Karpas-422 (cell line): ENCODE data around the gene FOXE3. TPM values are rescaled to one million over a fixed set of nuclear protein-coding genes. Genes with fewer than 3 reads are reported as not detected.
A peak's percentile ranks its signal among the peaks of the same experiment; 100 is the strongest.

ENCODE experiments used
- DNase-seq: peaks from one replicate; pipeline ENCODE4 v3.0.0-alpha.2; 2015
- H2AFZ ChIP-seq: fragments of 200-600 bp; sonication (generic); 2 replicates; pipeline ENCODE4 v1.6.1; 2014; ENCODE audit warnings: antibody characterized with exemption, low read length, mixed read lengths
- H3K27ac ChIP-seq: fragments of 200-600 bp; sonication (generic); 2 replicates; pipeline ENCODE4 v1.5.1; 2014; ENCODE audit warnings: mild to moderate bottlenecking, low read length, moderate library complexity
- H3K27me3 ChIP-seq: fragments of 200-600 bp; sonication (generic); 2 replicates; pipeline ENCODE4 v1.6.1; 2014; ENCODE audit warnings: low read length, mixed read lengths
- H3K36me3 ChIP-seq: fragments of 200-600 bp; sonication (generic); 2 replicates; pipeline ENCODE4 v1.6.1; 2014; ENCODE audit warnings: low read length, mixed read lengths; ENCODE audit not compliant: insufficient read depth
- H3K4me1 ChIP-seq: fragments of 200-600 bp; sonication (generic); 2 replicates; pipeline ENCODE4 v1.6.1; 2014; ENCODE audit warnings: mild to moderate bottlenecking, low read length, mixed read lengths
- H3K4me2 ChIP-seq: fragments of 200-600 bp; sonication (generic); 2 replicates; pipeline ENCODE4 v1.6.1; 2014; ENCODE audit warnings: low read length, low read depth, mild to moderate bottlenecking; ENCODE audit not compliant: poor library complexity, severe bottlenecking
- H3K4me3 ChIP-seq: fragments of 200-600 bp; sonication (generic); 2 replicates; pipeline ENCODE4 v1.5.1; 2014; ENCODE audit warnings: mild to moderate bottlenecking, antibody characterized with exemption, low read length, mixed read lengths
- H3K79me2 ChIP-seq: fragments of 200-600 bp; sonication (generic); 2 replicates; pipeline ENCODE4 v1.6.1; 2014; ENCODE audit warnings: mild to moderate bottlenecking, low read length, mixed read lengths
- H3K9ac ChIP-seq: fragments of 200-600 bp; sonication (generic); 2 replicates; pipeline ENCODE4 v1.6.0; 2014; ENCODE audit warnings: low read length
- H3K9me2 ChIP-seq: fragments of 200-600 bp; sonication (generic), shearing (Covaris generic); replicated peaks from 2 replicates; pipeline ENCODE4 v1.6.0; 2014; ENCODE audit warnings: mild to moderate bottlenecking, low read length, moderate library complexity; ENCODE audit not compliant: insufficient read depth
- H3K9me3 ChIP-seq: fragments of 300-700, 200-600 bp; sonication (generic); 2 replicates; pipeline ENCODE4 v1.6.1; 2014; ENCODE audit warnings: low read length, mixed read lengths
- H4K20me1 ChIP-seq: fragments of 200-600 bp; sonication (generic); 2 replicates; pipeline ENCODE4 v1.6.1; 2014; ENCODE audit warnings: mild to moderate bottlenecking, antibody characterized with exemption, low read length, low read depth; ENCODE audit not compliant: insufficient read depth
- total RNA-seq: library from RNA; depleted of rRNA; stranded (reverse); fragments of >200 nt; shearing (Covaris generic); gene quantifications from 2 replicates; pipeline ENCODE4 v1.2.3, GENCODE V29; 2014; ENCODE audit warnings: low replicate concordance

FOXE3 gene
- total RNA-seq, 1 experiment from 2014 or later: not detected

GRCh38 chr1:47433477-47434050 is 17.5 kb downstream of the FOXE3 start:
- H3K36me3 ChIP-seq: no peaks in the 10 kb centered on the region
- no peak overlapping the region for H3K4me2 ChIP-seq
- no peak overlapping the region for H3K27ac ChIP-seq
- H3K27me3 ChIP-seq: no peaks in the 10 kb centered on the region
- no peak overlapping the region for H3K4me3 ChIP-seq
- no peak for DNase-seq
- H3K9me2 ChIP-seq: no peaks in the 10 kb centered on the region
- H3K9me3 ChIP-seq: no peaks in the 10 kb centered on the region
- peaks cover 53% of the 10 kb centered on the region for H3K79me2 ChIP-seq
- H3K4me1 ChIP-seq: peaks cover 35% of the 10 kb centered on the region
- no peak overlapping the region for H2AFZ ChIP-seq
- H4K20me1 ChIP-seq: peaks cover 24% of the 10 kb centered on the region
- no peak overlapping the region for H3K9ac ChIP-seq

- no peaks in the 10 kb centered on the region for H3K27me3 ChIP-seq
- H3K4me3 ChIP-seq: no peak overlapping the region
- no peaks in the 10 kb centered on the region for H3K9me3 ChIP-seq
- peaks cover 53% of the 10 kb centered on the region for H3K79me2 ChIP-seq
- no peaks in the 10 kb centered on the region for H3K9me2 ChIP-seq
- no peak overlapping the region for H2AFZ ChIP-seq
- no peak for DNase-seq
- no peak overlapping the region for H3K27ac ChIP-seq
- no peaks in the 10 kb centered on the region for H3K36me3 ChIP-seq
- H3K4me2 ChIP-seq: no peak overlapping the region
- no peak overlapping the region for H3K9ac ChIP-seq
- H3K4me1 ChIP-seq: peaks cover 33% of the 10 kb centered on the region
- peaks cover 24% of the 10 kb centered on the region for H4K20me1 ChIP-seq
Observed at GRCh38 chr1:47434051-47434842, 18.2 kb downstream of the FOXE3 start.

GRCh38 chr1:47435506-47436303 is 19.6 kb downstream of the FOXE3 start:
- peak overlapping the region; percentile 92 for H3K4me2 ChIP-seq
- H3K79me2 ChIP-seq: peaks cover 53% of the 10 kb centered on the region
- H3K36me3 ChIP-seq: no peaks in the 10 kb centered on the region
- H3K27ac ChIP-seq: peak overlapping the region; percentile 6; the same call in 1 of the 2 replicates
- H3K9me2 ChIP-seq: no peaks in the 10 kb centered on the region
- H3K9me3 ChIP-seq: no peaks in the 10 kb centered on the region
- peak overlapping the region; percentile 89 for H3K9ac ChIP-seq
- no peak for DNase-seq
- H3K27me3 ChIP-seq: no peaks in the 10 kb centered on the region
- H3K4me1 ChIP-seq: peaks cover 33% of the 10 kb centered on the region
- peak overlapping the region; percentile 92 for H3K4me3 ChIP-seq
- peaks cover 24% of the 10 kb centered on the region for H4K20me1 ChIP-seq
- H2AFZ ChIP-seq: no peak overlapping the region

GRCh38 chr1:47436304-47436978 is 20.4 kb downstream of the FOXE3 start:
- H3K4me1 ChIP-seq: peaks cover 28% of the 10 kb centered on the region
- H3K27me3 ChIP-seq: no peaks in the 10 kb centered on the region
- peak; percentile 94 for DNase-seq
- H3K27ac ChIP-seq: peak overlapping the region; percentile 72
- peak overlapping the region; percentile 89 for H3K9ac ChIP-seq
- peak overlapping the region; percentile 92 for H3K4me2 ChIP-seq
- H3K4me3 ChIP-seq: peak overlapping the region; percentile 92
- peak overlapping the region; percentile 64; the same call in 1 of the 2 replicates for H2AFZ ChIP-seq
- peaks cover 46% of the 10 kb centered on the region for H3K79me2 ChIP-seq
- no peaks in the 10 kb centered on the region for H3K36me3 ChIP-seq
- H3K9me3 ChIP-seq: no peaks in the 10 kb centered on the region
- no peaks in the 10 kb centered on the region for H3K9me2 ChIP-seq
- peaks cover 19% of the 10 kb centered on the region for H4K20me1 ChIP-seq

GRCh38 chr1:47436979-47437446 is 20.9 kb downstream of the FOXE3 start:
- Histone ChIP-seq H3K27me3 (no peaks in the 10 kb centered on the region), H3K9me2 (no peaks in the 10 kb centered on the region), H4K20me1 (peaks cover 16% of the 10 kb centered on the region), H3K36me3 (no peaks in the 10 kb centered on the region), H3K4me2 (peak overlapping the region; percentile 92), H3K9ac (peak overlapping the region; percentile 89), H3K79me2 (peaks cover 45% of the 10 kb centered on the region), H2AFZ (peak overlapping the region; percentile 64; the same call in 1 of the 2 replicates), H3K9me3 (no peaks in the 10 kb centered on the region), H3K27ac (peak overlapping the region; percentile 72), H3K4me3 (peak overlapping the region; percentile 92), H3K4me1 (peaks cover 22% of the 10 kb centered on the region)
- DNase-seq: peak; percentile 71

- Histone ChIP-seq H4K20me1 (0 out of 2 replicates have a peak, but pooled peaks cover 12% of the 10 kb centered on the region), H3K27me3 (no peaks in the 10 kb centered on the region), H3K36me3 (no peaks in the 10 kb centered on the region), H3K4me3 (peak within 1 kb of the TSS; percentile 92), H3K4me1 (peaks cover 16% of the 10 kb centered on the region), H3K9me3 (no peaks in the 10 kb centered on the region), H3K79me2 (peaks cover 41% of the 10 kb centered on the region), H3K9me2 (no peaks in the 10 kb centered on the region), H3K4me2 (peak within 1 kb of the TSS; percentile 92), H3K27ac (peak within 1 kb of the TSS; percentile 72), H2AFZ (peak within 1 kb of the TSS; percentile 78), H3K9ac (peak within 1 kb of the TSS; percentile 89)
- DNase-seq: peak; percentile 97
Observed at GRCh38 chr1:47437447-47438164, 21.5 kb downstream of the FOXE3 start, which contains the start of gene FOXD2. Gene FOXD2, plus strand, starts transcription at chr1:47438044. Its CDS starts 92 bp downstream, at chr1:47438136.
